Measurements from ENCODE around the gene SLC7A8. TPM values are rescaled to one million over a fixed set of nuclear protein-coding genes. Genes with fewer than 3 reads are reported as not detected.

The SLC7A8 gene
- polyA plus RNA-seq, 1 donor (not counting 4 experiments of a cell fraction or from before 2014, with no cell fraction given) = 29.1 TPM

GRCh38 chr14:23154964-23155587 is 28.4 kb downstream of the SLC7A8 start:
- DNase-seq (ENCODE audit: low read depth, low spot score) (no peak), FAIRE-seq (peak; percentile 67)
- dilution Hi-C loops (cut with MboI; ENCODE audit: extremely low pct_ligation_motif_present, low sequenced_read_pairs) = no loop called here
- Histone ChIP-seq H3K9me3 (ENCODE audit: control insufficient read depth, low read depth, low read length) (no peaks in the 10 kb centered on the region), H3K4me1 (ENCODE audit: control insufficient read depth, extremely low read depth, insufficient read depth, low read length) (peaks cover 30% of the 10 kb centered on the region), H2AFZ (ENCODE audit: control insufficient read depth, low read length) (peak overlapping the region; percentile 61), H3K27ac (ENCODE audit: control insufficient read depth, insufficient read depth, low read length) (peak overlapping the region; percentile 79), H3K27me3 (ENCODE audit: control insufficient read depth, extremely low read depth, insufficient read depth, low read length) (no peaks in the 10 kb centered on the region), H3K9ac (ENCODE audit: control insufficient read depth, extremely low read depth, insufficient read depth, low read length) (peak overlapping the region; percentile 80), H3K9me1 (ENCODE audit: control insufficient read depth, extremely low read depth, insufficient read depth, low read length) (no peaks in the 10 kb centered on the region), H3K79me2 (ENCODE audit: control insufficient read depth, insufficient read depth, low read length) (no peaks in the 10 kb centered on the region), H3K4me2 (ENCODE audit: control insufficient read depth, extremely low read depth, insufficient read depth, low read depth, low read length) (peak overlapping the region; percentile 83), H3K36me3 (ENCODE audit: control insufficient read depth in 2 of 2, extremely low read depth in 1 of 2, insufficient read depth in 2 of 2, low read length in 2 of 2) (peaks cover 0 to 9% of the 10 kb centered on the region in 2 experiments), H4K20me1 (ENCODE audit: control insufficient read depth, extremely low read depth, insufficient read depth, low read length) (no peaks in the 10 kb centered on the region), H3K4me3 (ENCODE audit: control insufficient read depth in 2 of 3, extremely low read depth in 1 of 3, insufficient read depth in 2 of 3, low read depth in 1 of 3, low read length in 3 of 3) (no peak overlapping the region)
- TF ChIP-seq CTCF (optimal IDR thresholded peaks at IDR 0.05 in 1 of 3, IDR thresholded peaks at IDR 0.05 in 1 of 3, conservative IDR thresholded peaks at IDR 0.05 in 1 of 3; ENCODE audit: extremely low read depth in 1 of 3, insufficient read depth in 2 of 3, low read length in 3 of 3) (peak in 1 of 3 experiments; percentile 18), EZH2 (IDR thresholded peaks at IDR 0.05; ENCODE audit: low read length) (no peak)

DNA sequence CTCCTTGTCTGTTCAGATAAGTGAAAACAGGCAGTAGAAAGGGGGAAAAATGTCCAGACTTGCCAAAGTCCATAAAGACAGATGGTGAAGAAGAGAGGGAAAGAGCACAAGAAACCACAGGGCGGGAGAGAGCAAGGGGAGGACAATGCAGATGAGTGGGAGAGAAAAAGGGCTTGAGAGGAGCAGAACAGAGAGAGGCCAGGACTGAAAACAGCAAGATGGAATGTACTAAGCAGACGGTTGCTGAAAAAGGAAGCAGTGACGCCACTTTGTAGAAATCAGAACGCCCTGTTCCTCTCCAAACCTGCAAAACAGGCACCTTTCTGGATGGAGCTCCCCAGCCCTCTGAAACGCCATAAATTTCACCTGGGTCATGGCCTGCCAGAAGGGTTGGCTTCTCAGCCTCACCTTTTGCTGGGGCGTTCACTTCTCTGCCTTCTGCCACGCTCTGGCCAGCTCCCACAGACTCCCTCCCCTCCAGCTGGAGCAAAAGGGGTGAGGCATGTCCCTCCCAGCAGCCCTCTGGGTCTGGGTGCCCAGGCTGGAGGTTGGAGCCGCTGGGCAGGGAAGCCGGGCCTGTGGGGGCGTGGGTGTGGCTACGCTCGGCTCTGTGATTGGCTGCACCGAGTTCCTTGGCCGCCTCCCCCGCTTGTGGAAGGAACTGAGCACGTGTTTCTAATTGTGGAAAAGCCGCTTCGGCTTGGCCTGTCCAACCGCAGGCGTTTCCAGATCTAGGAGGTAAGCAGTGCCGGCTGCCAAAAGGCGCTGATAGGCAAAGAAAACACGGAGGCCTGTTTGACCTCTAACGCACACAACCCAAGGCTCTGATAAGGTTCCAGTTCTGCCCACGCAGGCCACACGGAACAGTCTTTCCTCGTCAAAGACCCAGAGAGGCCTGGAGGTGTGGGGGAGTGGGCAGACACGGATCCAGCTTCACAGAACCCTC is 29.3 kb downstream of the SLC7A8 start:
- Histone ChIP-seq H3K9me3 (ENCODE audit: control insufficient read depth, low read depth, low read length) (no peaks in the 10 kb centered on the region), H3K9me1 (ENCODE audit: control insufficient read depth, extremely low read depth, insufficient read depth, low read length) (no peaks in the 10 kb centered on the region), H3K4me1 (ENCODE audit: control insufficient read depth, extremely low read depth, insufficient read depth, low read length) (peaks cover 30% of the 10 kb centered on the region), H4K20me1 (ENCODE audit: control insufficient read depth, extremely low read depth, insufficient read depth, low read length) (no peaks in the 10 kb centered on the region), H3K27me3 (ENCODE audit: control insufficient read depth, extremely low read depth, insufficient read depth, low read length) (no peaks in the 10 kb centered on the region), H3K27ac (ENCODE audit: control insufficient read depth, insufficient read depth, low read length) (peak overlapping the region; percentile 79), H3K36me3 (ENCODE audit: control insufficient read depth in 2 of 2, extremely low read depth in 1 of 2, insufficient read depth in 2 of 2, low read length in 2 of 2) (peaks cover 0 to 7% of the 10 kb centered on the region in 2 experiments), H3K79me2 (ENCODE audit: control insufficient read depth, insufficient read depth, low read length) (no peaks in the 10 kb centered on the region), H3K4me3 (ENCODE audit: control insufficient read depth in 2 of 3, extremely low read depth in 1 of 3, insufficient read depth in 2 of 3, low read depth in 1 of 3, low read length in 3 of 3) (peak overlapping the region in 2 of 3 experiments; percentile 22 to 57), H2AFZ (ENCODE audit: control insufficient read depth, low read length) (peak overlapping the region; percentile 80), H3K9ac (ENCODE audit: control insufficient read depth, extremely low read depth, insufficient read depth, low read length) (peak overlapping the region; percentile 80), H3K4me2 (ENCODE audit: control insufficient read depth, extremely low read depth, insufficient read depth, low read depth, low read length) (peak overlapping the region; percentile 83)
- FAIRE-seq (peak; percentile 52), DNase-seq (ENCODE audit: low read depth, low spot score) (no peak)
- no peak for TF ChIP-seq EZH2 (IDR thresholded peaks at IDR 0.05; ENCODE audit: low read length)
- TF ChIP-seq CTCF (optimal IDR thresholded peaks at IDR 0.05 in 1 of 3, IDR thresholded peaks at IDR 0.05 in 1 of 3, conservative IDR thresholded peaks at IDR 0.05 in 1 of 3; ENCODE audit: extremely low read depth in 1 of 3, insufficient read depth in 2 of 3, low read length in 3 of 3) = no peak
- dilution Hi-C loops (cut with MboI; ENCODE audit: extremely low pct_ligation_motif_present, low sequenced_read_pairs) = no loop called here

Measured in keratinocyte (primary cell).